OCI-LY3 (cell line): ENCODE measurements around the gene YTHDC1.

Experiments used
- CTCF ChIP-seq: fragments of 200-600, 300-600 bp; sonication (generic); IDR thresholded peaks from 2 replicates; pipeline ENCODE4 v1.5.1; 2014; ENCODE audit warnings: antibody characterized with exemption, low read length, low read depth
- EZH2phosphoT487 ChIP-seq: fragments of 200-600 bp; shearing (Covaris generic); IDR thresholded peaks from 2 replicates; pipeline ENCODE4 v1.6.1; 2018; ENCODE audit warnings: antibody characterized with exemption, mixed run types, low read depth

DNA sequence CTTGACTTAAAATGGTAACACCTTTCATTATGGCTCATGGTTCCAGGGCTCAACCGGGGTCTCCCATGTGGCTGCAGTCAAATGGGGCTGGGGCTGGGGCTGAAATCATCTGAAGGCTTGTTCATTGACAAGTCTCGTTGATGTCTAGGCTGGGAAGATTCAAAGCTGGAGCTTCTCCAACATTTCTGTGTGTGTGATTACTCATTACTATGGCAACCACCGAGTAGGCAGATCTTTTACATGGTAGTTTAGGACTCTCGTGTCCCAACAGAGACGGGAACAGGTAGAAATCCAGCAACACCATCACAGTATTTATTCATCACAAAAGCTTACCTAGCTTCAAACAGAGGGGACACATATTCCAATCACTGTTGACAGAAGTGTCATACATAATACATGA lies 7.8 kb downstream of the YTHDC1 start:
- no peak for TF ChIP-seq CTCF
- TF ChIP-seq EZH2phosphoT487, result no peak
